HT1080 (cell line): ENCODE data around the gene UXS1. TPM values are rescaled to one million over a fixed set of nuclear protein-coding genes. Genes with fewer than 3 reads are reported as not detected.

Experiments
- DNase-seq: peaks from one replicate; pipeline ENCODE4 v3.0.0-alpha.2; 2015; ENCODE audit warnings: low read depth
- total RNA-seq: library from RNA; depleted of rRNA; stranded (reverse); fragments of >200 nt; shearing (Covaris generic); gene quantifications from 2 replicates; pipeline ENCODE4 v1.2.3, GENCODE V29; 2014

UXS1 gene
- total RNA-seq, 1 experiment from 2014 or later, result 38.0 TPM

- no peak for DNase-seq
These were observed 139.0 kb downstream of the UXS1 start for GRCh38 chr2:106054880-106055655.

GRCh38 chr2:106054321-106054720 is 139.8 kb downstream of the UXS1 start:
- no peak for DNase-seq

GRCh38 chr2:106053581-106053980 is 140.5 kb downstream of the UXS1 start:
- no peak for DNase-seq

GRCh38 chr2:106053116-106053515 is 141.0 kb downstream of the UXS1 start:
- peak; percentile 78 for DNase-seq

- no peak for DNase-seq
These were observed 149.2 kb downstream of the UXS1 start for GRCh38 chr2:106044859-106045258.

- no peak for DNase-seq
These were observed 150.1 kb downstream of the UXS1 start for GRCh38 chr2:106044021-106044420.
